Fibroblast of the aortic adventitia (primary cell): ENCODE data around the gene MAPKBP1. TPM values are rescaled to one million over a fixed set of nuclear protein-coding genes. Genes with fewer than 3 reads are reported as not detected.
"Not testable (repeated sequence)": the region's sequence is repeated elsewhere in the genome, so short reads cannot be mapped to it uniquely, and the experiment has no call there.

Experiments used
- DNase-seq: peaks from one replicate; pipeline ENCODE4 v3.0.0-alpha.2; 2010; ENCODE audit warnings: low read depth
- H3K4me3 ChIP-seq: 2 replicates; pipeline ENCODE4 v1.5.1; 2011; ENCODE audit warnings: low read depth, mild to moderate bottlenecking, control low read depth, low read length, moderate library complexity
- CTCF ChIP-seq: IDR thresholded peaks from 2 replicates; pipeline ENCODE4 v1.5.1; 2011; ENCODE audit warnings: mild to moderate bottlenecking, low read length, control low read depth, inconsistent platforms; ENCODE audit not compliant: insufficient read depth
- total RNA-seq: library from RNA; depleted of rRNA; stranded (reverse); fragments of >200 nt; gene quantifications from 2 replicates; pipeline ENCODE4 v1.2.3, GENCODE V29; 2012; ENCODE audit warnings: low replicate concordance

The MAPKBP1 gene
- total RNA-seq, 1 donor: 20.8 TPM

- no peak for DNase-seq
- H3K4me3 ChIP-seq: no peak overlapping the region
- TF ChIP-seq CTCF: no peak
Measured at GRCh38 chr15:41735046-41735445, 39.2 kb upstream of the MAPKBP1 start.

GRCh38 chr15:41735492-41735891 is 38.8 kb upstream of the MAPKBP1 start:
- H3K4me3 ChIP-seq, DNase-seq: not testable (repeated sequence)

- TF ChIP-seq CTCF: no peak
- peak; percentile 30 for DNase-seq
Measured at GRCh38 chr15:41746802-41747201, 27.5 kb upstream of the MAPKBP1 start.

GRCh38 chr15:41756198-41756597 is 18.1 kb upstream of the MAPKBP1 start:
- TF ChIP-seq CTCF: no peak
- no peak for DNase-seq

More at GRCh38 chr15:41746802-41747201, 27.5 kb upstream of the MAPKBP1 start:
- H3K4me3 ChIP-seq: no peak overlapping the region

GRCh38 chr15:41772720-41773331 is 1.5 kb upstream of the MAPKBP1 start:
- no peak overlapping the region for H3K4me3 ChIP-seq

More at GRCh38 chr15:41756198-41756597, 18.1 kb upstream of the MAPKBP1 start:
- no peak overlapping the region for H3K4me3 ChIP-seq

GRCh38 chr15:41773332-41773728 is 954 bp upstream of the MAPKBP1 start:
- DNase-seq: no peak
- peak overlapping the region; percentile 76 for H3K4me3 ChIP-seq
- no peak for TF ChIP-seq CTCF

More at GRCh38 chr15:41772720-41773331, 1.5 kb upstream of the MAPKBP1 start:
- peak; percentile 83 for DNase-seq
- TF ChIP-seq CTCF: peak; percentile 77

- no peak for TF ChIP-seq CTCF
- DNase-seq: no peak
- H3K4me3 ChIP-seq: peak overlapping the region; percentile 76
Measured at GRCh38 chr15:41773729-41774061, 589 bp upstream of the MAPKBP1 start.
